Erythroblast (primary cell): ENCODE data around the gene PDE3A.
A peak's percentile ranks its signal among the peaks of the same experiment; 100 is the strongest.
"Not testable (repeated sequence)": the region's sequence is repeated elsewhere in the genome, so short reads cannot be mapped to it uniquely, and the experiment has no call there.

Experiments used
- DNase-seq, 2 experiments: peaks; one replicate each; lab custom pipeline; 2025; lab: John Stamatoyannopoulos, UW
- GATA1 ChIP-seq: IDR thresholded peaks from 2 replicates; pipeline ENCODE4 v1.6.1; 2011; ENCODE audit warnings: low read depth, mild to moderate bottlenecking, control low read depth, low read length, moderate library complexity
- POLR2A ChIP-seq: IDR thresholded peaks from 2 replicates; pipeline ENCODE4 v1.6.1; 2011; ENCODE audit warnings: mild to moderate bottlenecking, low read length

The PDE3A gene

DNA sequence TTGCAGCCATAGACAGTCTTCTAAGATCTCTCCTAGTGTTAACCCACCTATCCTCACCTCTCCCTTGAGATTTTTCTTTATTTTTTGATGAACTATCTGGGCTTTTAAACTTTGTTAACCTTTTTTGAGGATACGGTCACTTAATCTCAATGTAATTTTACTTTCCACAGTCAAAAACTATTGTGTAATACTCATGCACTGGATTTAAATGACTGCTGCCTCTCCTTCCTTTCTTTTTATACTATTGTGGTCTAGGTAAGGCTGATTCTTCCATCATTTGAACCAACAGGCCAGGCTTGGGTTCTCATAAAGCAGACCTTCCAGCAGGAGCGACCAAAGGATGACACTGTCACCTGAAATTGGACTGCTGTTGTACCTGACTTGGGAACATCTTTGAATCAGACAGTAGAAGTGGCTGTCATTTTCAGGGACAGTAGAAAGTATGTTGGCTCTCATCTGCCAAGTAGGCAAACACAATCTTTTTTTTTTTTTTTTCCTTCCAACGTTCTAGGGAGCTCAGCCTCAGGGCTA is 689 bp upstream of the PDE3A start:
- TF ChIP-seq POLR2A: no peak
- no peak for TF ChIP-seq GATA1
- DNase-seq: no peak

DNA sequence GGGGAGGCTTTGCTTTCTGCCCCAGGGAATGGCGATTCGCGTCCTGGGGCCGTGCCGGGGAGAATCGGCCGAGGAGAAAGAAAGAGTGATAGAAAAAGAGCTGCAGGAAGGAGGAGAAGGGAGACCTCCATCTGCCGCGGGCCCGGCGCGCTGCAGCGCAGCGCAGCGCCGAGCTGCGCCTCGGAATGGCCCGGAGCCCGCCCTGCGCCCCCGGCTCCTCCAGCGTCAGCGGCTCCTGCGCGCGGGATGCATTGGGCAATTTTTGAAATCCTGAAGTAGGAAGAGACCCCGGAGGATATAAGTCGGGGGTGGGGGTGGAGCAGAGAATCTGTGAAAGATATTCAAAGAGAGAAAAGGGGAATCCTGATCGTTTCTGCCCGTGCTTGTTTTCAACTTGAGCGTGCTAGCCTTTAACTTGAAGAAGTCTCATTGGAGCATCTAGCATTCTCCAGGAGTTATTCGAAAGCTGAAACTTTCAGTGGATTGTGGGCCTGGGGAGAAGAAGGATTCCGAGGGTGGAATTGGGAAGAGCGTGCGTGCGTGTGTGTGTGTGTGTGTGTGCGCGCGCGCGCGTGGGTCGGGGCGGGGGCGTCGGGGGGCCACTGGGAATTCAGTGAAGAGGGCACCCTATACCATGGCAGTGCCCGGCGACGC is 441 bp downstream of the PDE3A start:
- peak; percentile 62 to 65 for DNase-seq
- TF ChIP-seq POLR2A: no peak
- no peak for TF ChIP-seq GATA1

DNA sequence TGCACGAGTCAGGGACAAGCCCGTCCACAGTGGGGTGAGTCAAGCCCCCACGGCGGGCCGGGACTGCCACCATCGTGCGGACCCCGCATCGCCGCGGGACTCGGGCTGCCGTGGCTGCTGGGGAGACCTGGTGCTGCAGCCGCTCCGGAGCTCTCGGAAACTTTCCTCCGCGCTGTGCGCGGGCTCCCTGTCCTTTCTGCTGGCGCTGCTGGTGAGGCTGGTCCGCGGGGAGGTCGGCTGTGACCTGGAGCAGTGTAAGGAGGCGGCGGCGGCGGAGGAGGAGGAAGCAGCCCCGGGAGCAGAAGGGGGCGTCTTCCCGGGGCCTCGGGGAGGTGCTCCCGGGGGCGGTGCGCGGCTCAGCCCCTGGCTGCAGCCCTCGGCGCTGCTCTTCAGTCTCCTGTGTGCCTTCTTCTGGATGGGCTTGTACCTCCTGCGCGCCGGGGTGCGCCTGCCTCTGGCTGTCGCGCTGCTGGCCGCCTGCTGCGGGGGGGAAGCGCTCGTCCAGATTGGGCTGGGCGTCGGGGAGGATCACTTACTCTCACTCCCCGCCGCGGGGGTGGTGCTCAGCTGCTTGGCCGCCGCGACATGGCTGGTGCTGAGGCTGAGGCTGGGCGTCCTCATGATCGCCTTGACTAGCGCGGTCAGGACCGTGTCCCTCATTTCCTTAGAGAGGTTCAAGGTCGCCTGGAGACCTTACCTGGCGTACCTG is 1.1 kb downstream of the PDE3A start:
- no peak for TF ChIP-seq GATA1
- DNase-seq: peak; percentile 81 to 83

DNA sequence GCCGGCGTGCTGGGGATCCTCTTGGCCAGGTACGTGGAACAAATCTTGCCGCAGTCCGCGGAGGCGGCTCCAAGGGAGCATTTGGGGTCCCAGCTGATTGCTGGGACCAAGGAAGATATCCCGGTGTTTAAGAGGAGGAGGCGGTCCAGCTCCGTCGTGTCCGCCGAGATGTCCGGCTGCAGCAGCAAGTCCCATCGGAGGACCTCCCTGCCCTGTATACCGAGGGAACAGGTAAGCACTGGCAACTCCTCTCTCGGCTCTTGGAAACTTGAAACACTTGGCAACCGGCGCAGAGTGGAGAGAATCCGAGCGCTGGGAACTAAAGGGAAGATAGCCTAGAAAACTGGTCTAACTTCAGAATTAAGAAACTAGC is 1.7 kb downstream of the PDE3A start:
- TF ChIP-seq GATA1 (no peak), POLR2A (no peak)
- peak; percentile 47 to 52 for DNase-seq

DNA sequence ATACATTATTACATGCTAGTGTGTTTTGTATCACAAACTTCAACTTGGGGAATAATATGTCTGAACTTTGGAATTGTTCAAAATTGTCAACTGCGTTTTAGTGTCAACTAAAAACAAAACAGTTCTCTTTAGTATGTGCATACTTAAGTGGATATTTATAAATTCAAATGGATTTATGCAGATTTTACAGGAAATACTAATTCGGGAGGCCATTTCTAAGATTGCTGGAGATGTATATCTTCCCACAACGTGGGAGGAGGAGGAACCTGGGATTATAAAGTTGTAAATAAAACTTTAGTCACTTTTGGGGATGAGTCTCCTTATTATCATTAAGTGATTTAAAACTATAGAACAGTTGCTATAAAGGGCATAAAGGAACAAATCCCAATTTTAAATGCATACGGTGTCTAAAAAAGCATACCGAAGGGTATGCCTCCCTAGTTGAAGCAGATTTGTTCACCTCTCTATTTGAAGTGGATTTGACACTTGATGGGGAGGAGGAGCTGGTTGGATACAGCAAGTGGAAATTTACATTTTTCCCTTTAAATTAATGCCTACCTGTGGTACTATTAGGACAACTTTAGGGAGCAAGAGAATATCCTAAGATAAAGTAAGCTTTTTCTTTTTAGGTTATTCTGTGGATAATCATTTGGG is 2.7 kb downstream of the PDE3A start:
- DNase-seq: peak in 1 of 2 experiments; percentile 13
- no peak for TF ChIP-seq GATA1
- no peak for TF ChIP-seq POLR2A

DNA sequence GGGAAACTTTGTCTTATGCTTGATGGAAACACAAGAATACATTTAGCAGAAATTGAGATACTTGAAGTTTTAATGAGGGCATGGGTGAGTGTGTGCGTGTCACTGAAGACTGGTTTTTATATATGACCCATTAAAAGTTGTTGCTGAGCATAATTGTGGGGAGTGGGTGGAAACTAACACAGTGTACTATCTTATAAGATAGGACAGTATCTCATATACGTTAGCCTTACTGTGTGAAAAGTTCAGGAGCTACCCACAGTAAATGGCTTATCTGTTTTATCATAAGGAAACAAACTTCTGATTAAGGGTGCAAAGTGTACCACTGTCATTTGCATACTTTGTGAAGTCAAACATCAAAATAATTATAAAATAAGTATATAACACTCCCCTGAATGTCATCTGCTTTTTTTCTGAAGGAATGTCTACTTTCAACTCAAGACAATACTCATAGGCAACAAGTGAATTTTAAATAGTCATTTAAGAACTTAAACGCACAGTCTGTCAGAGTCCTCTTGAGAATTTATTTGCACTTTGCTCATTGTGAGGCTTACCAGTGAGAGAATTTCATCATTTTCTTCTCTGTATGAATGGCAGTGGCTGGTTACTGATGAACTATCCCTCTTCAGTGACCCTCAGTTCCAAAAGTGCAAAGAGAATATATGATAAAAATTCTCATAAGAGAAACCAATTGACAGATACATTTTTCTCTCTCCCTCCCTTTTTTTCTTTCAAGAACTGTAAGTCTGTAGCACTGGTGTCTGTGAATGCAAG is 4.2 kb downstream of the PDE3A start:
- TF ChIP-seq GATA1 (no peak), POLR2A (no peak)
- DNase-seq: peak; percentile 42 to 45

DNA sequence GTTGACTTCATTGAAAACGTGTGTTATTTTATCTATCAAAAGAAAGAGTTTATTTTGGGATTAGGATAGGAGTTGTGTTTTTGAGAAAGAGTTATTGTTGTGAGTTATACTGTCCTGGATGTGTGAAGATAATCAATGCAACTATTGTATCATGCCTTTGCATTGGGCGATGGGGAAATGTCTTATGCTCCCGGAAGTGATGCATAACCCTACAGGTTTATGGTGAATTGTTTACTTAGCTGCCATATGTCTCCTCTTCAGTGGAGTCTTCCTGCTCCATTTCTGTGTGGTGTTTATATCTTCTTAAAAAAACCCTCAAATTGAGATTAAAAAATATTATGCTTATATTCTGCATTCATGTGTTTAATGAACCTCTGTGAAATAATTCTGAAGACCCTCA is 6.5 kb downstream of the PDE3A start:
- no peak for DNase-seq
- TF ChIP-seq GATA1 (no peak), POLR2A (no peak)

DNA sequence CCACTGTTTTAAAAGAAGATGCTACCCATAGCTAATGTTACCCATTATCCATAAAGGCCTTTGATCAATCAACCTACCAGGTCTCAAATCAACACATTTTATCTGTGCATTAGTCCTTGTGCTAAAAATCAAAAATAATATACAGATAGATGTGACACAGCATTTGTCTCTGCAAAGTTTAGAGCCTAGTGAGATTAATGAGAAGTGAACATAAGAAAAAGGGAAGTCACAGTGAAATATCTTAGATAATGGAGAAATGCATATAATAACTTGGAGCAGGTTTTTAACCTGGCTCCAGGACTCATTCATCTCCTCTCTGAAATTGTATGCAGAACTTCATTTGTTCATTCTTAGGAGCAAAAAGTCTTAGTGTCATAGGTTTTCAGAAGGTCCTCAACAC is 7.2 kb downstream of the PDE3A start:
- TF ChIP-seq POLR2A (no peak), GATA1 (no peak)
- DNase-seq: no peak

DNA sequence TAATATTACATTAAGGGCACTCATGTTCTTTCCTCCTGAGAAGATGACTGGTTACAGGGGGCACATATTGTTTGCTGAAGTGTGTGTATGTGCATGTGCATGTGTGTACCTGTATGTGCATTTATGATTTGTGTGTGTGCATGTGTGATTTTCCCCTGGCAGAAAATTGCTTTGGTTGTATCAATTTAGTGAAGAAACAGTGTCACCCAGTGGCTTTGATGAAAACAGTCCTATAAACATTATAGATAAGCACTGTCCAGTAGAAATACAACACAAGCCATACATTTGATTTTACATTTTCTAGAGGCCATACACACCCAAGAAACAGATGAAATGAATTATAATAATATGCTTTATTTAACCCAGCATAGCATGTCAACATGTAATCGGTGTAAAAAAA is 8.6 kb downstream of the PDE3A start:
- TF ChIP-seq POLR2A (no peak), GATA1 (no peak)
- peak; percentile 67 to 71 for DNase-seq

DNA sequence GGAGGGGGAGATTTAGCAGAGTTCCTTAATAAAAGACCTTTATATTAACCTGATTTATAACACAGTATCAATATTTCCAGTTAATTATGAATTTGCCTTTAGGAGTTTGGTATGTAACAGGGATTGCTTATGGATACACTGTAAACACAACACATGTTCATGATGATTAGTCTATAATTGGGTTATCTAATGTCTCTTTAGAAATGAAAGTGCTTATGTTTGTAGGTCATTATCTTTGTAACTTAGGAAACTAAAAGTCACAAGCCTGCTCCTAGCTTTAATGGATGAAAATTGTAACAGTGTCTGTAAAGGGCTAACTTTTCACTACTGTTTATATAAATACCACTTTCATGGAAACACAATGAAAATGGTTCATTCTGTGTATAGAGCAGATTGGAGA is 9.4 kb downstream of the PDE3A start:
- no peak for DNase-seq
- TF ChIP-seq GATA1: no peak
- no peak for TF ChIP-seq POLR2A

DNA sequence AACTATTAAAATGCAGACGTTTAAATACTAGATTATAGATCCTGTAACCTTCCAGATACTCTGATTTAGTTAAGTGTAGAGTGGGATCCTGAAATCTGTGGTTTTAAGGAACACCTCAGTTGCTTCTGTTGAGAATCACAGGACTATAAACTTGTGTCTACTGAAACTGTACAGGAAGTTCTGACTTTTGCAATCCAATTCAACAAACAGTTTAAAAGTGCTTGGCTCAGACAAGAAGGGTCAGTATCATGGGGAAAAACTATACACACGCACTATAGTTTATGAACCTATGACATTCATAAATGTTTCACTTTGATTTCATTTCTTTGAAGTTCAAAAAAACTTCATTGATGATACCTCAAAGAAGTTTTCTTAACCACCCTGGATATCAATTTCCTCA is 13.8 kb downstream of the PDE3A start:
- TF ChIP-seq GATA1 (no peak), POLR2A (no peak)

DNA sequence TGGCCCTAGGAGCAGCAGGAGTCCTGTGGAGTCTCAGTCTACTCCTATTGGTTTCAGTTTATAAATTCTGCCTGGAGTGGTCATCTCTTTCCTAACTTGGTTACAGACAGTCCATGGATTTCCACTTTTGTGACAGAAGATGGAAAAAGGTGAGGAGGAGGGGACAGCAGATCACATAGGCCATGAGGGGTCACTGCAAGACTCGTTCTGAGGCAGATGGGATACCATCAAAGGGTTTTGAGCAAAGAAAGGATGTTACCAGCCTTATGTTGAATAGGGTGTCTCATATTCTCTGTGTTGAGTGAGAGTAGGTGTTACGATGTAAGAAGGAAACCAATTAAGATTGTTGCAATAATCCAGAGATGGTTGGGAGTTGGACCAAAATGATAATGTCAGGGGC is 15.3 kb downstream of the PDE3A start:
- peak in 1 of 2 experiments; percentile 6 for DNase-seq

More for the DNA sequence above, 13.8 kb downstream of the PDE3A start:
- no peak for DNase-seq

DNA sequence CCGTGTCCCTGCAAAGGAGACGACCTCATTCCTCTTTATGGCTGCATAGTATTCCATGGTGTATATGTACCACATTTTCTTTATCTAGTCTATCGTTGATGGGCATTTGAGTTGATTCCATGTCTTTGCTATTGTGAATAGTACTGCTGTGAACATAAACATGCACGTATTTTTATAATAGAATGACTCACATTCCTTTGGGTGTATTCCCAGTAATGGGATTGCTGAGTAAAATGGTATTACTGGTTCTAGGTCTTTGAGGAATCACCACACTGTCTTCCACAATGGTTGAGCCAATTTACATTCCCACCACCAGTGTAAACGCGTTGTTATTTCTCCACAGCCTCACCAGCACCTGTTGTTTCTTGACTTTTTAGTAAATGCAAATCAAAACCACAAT is 16.5 kb downstream of the PDE3A start:
- not testable (repeated sequence) for DNase-seq

More for the DNA sequence above, 15.3 kb downstream of the PDE3A start:
- TF ChIP-seq GATA1: no peak
- TF ChIP-seq POLR2A: no peak
